Activated CD8-positive, alpha-beta memory T cell treated with anti-CD3 and anti-CD28 coated beads for 24 hours (primary cell): ENCODE data around the gene RNF123.
A peak's percentile ranks its signal among the peaks of the same experiment; 100 is the strongest.

Experiments
- DNase-seq: peaks from one replicate; pipeline ENCODE4 v3.0.0-alpha.2; 2020

Gene RNF123

GRCh38 chr3:49659756-49660155, 29.6 kb upstream of the RNF123 start:
- DNase-seq, result no peak

- no peak for DNase-seq
Observed at GRCh38 chr3:49661281-49661680, 28.1 kb upstream of the RNF123 start.

GRCh38 chr3:49662021-49662420, 27.3 kb upstream of the RNF123 start:
- no peak for DNase-seq

- DNase-seq, result no peak
Observed at GRCh38 chr3:49662720-49663413, 26.5 kb upstream of the RNF123 start.

- no peak for DNase-seq
Observed at GRCh38 chr3:49663831-49664230, 25.5 kb upstream of the RNF123 start.

- DNase-seq, result no peak
Observed at GRCh38 chr3:49664300-49664699, 25.1 kb upstream of the RNF123 start.

- no peak for DNase-seq
Observed at GRCh38 chr3:49665822-49666519, 23.4 kb upstream of the RNF123 start.

GRCh38 chr3:49666592-49666991, 22.8 kb upstream of the RNF123 start:
- no peak for DNase-seq

GRCh38 chr3:49667701-49668413, 21.5 kb upstream of the RNF123 start:
- no peak for DNase-seq

GRCh38 chr3:49668414-49668797, 21.0 kb upstream of the RNF123 start:
- DNase-seq, result no peak

- no peak for DNase-seq
Observed at GRCh38 chr3:49668861-49669260, 20.5 kb upstream of the RNF123 start.

GRCh38 chr3:49669352-49669751, 20.0 kb upstream of the RNF123 start:
- DNase-seq, result no peak

- no peak for DNase-seq
Observed at GRCh38 chr3:49670940-49671290, 18.4 kb upstream of the RNF123 start.

GRCh38 chr3:49671291-49672288, 17.8 kb upstream of the RNF123 start:
- DNase-seq, result peak; percentile 88

GRCh38 chr3:49673121-49673714, 16.1 kb upstream of the RNF123 start:
- DNase-seq, result no peak

GRCh38 chr3:49673715-49674496, 15.5 kb upstream of the RNF123 start, which contains the start of gene APEH:
APEH (plus strand) TSS chr3:49674351; CDS start chr3:49674402, 51 bp downstream.
- peak; percentile 99 for DNase-seq

- DNase-seq, result no peak
Observed at GRCh38 chr3:49674497-49674983, 14.8 kb upstream of the RNF123 start.

GRCh38 chr3:49675912-49676311, 13.4 kb upstream of the RNF123 start:
- DNase-seq, result no peak

GRCh38 chr3:49680493-49681231, 8.7 kb upstream of the RNF123 start:
- no peak for DNase-seq

- no peak for DNase-seq
Observed at GRCh38 chr3:49681232-49681522, 8.2 kb upstream of the RNF123 start.

- DNase-seq, result no peak
Observed at GRCh38 chr3:49681543-49681942, 7.8 kb upstream of the RNF123 start.
